HG03159 (cell line): ENCODE results near the gene ZBTB3.
"Not testable (repeated sequence)": the region's sequence is repeated elsewhere in the genome, so short reads cannot be mapped to it uniquely, and the experiment has no call there.

Experiments used
- ATAC-seq: cut with Tn5 transposase; IDR thresholded peaks from one replicate; pipeline ENCODE4 v1.9.1; 2021; ENCODE audit warnings: mild to moderate bottlenecking, moderate library complexity; ENCODE audit not compliant: unreplicated experiment

Gene ZBTB3

DNA sequence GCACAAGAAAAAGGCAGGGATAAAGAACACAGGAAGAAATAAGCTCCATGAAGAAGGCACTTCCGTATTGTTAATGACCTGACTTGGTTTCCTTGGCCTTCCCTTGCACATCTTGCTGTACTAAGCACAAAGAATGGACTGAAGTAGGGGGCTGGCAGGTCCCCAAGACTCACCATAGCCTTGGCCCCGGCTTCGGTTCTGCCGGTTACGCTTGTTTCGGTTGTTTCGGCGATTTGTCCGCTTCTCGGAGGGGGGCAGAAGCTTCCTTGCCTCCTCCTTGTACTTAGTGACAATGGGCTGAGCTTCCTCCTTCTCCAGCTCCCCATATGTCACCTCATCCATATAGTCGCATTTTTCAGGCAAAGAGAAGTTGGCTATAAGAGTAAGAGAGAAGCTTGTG is 37.1 kb downstream of the ZBTB3 start:
- ATAC-seq = no peak

- no peak for ATAC-seq
Measured at GRCh38 chr11:62716206-62716605, 37.8 kb downstream of the ZBTB3 start.

DNA sequence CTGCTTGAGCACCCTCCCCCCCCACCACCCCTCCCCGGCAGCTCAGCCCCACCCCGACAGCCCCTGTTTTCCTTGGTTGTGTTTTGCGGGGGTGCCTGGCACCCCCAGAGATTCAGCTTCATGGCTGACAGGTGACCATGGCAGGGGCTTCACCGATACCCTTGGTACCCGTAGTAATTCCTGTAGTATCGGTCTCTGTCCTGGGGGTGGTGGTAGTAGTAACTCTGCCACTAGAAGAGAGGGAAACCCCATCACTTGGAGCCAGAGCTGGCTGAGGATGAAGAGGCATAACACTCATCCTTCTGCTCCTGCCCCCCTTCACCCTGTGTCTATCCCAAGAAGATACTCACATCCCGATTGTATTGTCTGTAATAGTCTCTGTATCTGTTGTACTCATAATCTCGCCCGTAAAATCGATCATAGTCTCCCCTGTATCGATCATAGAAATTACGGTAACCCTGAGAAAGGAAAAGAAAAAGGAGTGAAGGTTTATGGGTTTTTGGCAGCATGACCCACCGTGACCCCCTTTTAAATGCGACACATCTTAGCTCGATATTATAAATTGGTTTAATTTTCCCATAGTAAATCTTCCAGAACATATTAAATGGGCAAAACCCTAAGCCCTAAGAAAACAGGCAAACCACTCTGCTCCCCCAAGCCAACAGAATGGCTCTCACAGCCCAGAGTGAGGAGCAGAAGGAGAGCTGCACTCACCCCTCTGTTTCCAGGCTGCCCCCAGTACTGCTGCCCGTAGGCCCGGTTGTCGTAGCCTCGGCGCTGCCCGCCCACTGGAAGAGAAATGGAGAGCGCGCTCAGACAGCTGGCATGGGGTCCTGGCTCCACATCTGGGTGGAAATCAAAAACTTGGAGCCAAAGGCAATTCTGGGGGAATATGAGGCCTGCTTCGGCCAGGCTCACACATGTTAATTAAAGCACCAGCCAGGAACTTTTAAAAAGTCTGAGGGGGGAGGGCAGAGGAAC is 38.5 kb downstream of the ZBTB3 start:
- no peak for ATAC-seq

DNA sequence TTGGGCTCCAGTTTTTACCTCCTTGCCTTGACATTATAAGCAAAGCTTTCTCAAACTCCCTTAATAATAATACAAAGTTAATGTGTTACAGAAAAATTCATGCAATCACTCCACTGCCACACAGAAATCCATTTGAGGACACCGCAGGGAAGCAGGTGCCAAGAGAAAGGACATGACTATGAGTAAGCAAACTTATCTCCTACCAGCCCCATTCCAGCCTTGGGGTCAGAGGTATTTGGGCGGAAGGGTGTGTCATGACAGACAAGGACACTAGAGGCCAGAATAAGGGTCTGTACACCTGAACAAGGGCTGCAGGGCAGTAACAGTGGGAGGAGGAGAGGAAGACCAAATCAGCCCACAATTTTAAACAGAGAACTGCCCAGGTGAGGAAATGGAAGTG is 40.6 kb downstream of the ZBTB3 start:
- ATAC-seq = no peak

DNA sequence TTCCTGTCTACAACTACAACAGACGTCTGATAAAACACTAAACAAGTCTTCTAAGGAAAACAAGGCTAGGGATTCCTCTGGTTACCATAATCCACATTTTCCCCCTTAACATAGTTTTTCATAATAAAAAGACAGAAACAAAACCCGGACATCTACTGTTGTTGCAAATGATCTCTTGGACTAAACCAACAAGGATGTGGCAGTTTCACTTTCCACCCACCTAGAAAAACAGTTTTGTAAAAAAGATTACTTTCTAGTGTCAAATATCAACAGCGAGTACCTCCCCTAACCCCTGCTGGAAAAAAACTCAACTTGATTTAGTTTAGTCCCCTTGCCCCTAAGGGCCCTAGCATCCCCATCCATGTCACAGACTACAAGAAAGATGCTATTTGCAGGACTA is 41.1 kb downstream of the ZBTB3 start:
- no peak for ATAC-seq

GRCh38 chr11:62712276-62712812 is 41.6 kb downstream of the ZBTB3 start:
- ATAC-seq = no peak

DNA sequence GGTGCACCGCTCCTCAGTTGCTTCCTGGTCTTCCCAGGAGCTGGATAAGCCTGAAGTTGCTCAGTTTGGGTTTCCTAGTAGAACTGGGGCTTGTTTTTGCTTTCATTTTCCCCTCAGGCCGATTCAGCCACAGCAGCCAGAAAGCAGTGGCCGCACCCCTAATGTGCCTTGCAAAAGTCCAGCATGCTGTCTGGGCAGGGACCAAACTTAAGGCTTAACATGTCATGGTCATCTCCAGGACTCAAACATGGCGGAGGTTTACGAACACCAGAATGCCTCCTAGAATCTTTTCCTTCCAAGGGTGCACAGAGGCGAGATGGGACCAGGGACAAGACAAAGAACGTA is 44.0 kb downstream of the ZBTB3 start:
- no peak for ATAC-seq

- peak; percentile 65 for ATAC-seq
Measured at GRCh38 chr11:62709247-62710000, 44.5 kb downstream of the ZBTB3 start.

- no peak for ATAC-seq
Measured at GRCh38 chr11:62708793-62709192, 45.2 kb downstream of the ZBTB3 start.

GRCh38 chr11:62708392-62708791 is 45.6 kb downstream of the ZBTB3 start:
- ATAC-seq = no peak

- ATAC-seq = no peak
Measured at GRCh38 chr11:62707277-62707861, 46.6 kb downstream of the ZBTB3 start, which contains the start of the genes BSCL2 and GNG3. TSS of gene BSCL2 (minus strand) at chr11:62707424. CDS start at chr11:62707195, 229 bp downstream. TSS of gene GNG3 (plus strand) at chr11:62707676. CDS start at chr11:62708296, 620 bp downstream.

GRCh38 chr11:62706850-62707247 is 47.1 kb downstream of the ZBTB3 start:
- ATAC-seq = no peak

- ATAC-seq = peak; percentile 52
Measured at GRCh38 chr11:62705880-62706849, 47.8 kb downstream of the ZBTB3 start.

GRCh38 chr11:62705413-62705812 is 48.5 kb downstream of the ZBTB3 start:
- no peak for ATAC-seq

DNA sequence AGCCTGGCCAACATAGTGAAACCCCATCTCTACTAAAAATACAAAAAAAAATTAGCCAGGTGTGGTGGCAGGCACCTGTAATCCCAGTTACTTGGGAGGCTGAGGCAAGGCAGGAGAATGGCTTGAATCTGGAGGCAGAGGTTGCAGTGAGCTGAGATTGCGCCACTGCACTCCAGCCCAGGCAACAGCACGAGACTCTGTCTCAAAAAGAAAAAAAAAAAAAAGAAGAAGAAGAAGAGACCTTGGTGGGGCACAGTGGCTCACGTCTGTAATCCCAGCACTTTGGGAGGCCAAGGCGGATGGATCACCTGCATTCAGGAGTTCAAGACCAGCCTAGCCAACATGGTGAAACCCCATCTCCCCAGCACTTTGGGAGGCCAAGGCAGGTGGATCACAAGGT is 50.0 kb downstream of the ZBTB3 start:
- ATAC-seq = not testable (repeated sequence)

GRCh38 chr11:62702246-62702645 is 51.7 kb downstream of the ZBTB3 start:
- no peak for ATAC-seq
